GM23338 (cell line): ENCODE measurements around the gene MYO19. TPM values are rescaled to one million over a fixed set of nuclear protein-coding genes. Genes with fewer than 3 reads are reported as not detected.

Source experiments
- ATAC-seq: fragments of 200-7000 bp; cut with Tn5 transposase; 3 replicates; pipeline ENCODE4 v1.9.1; 2020
- DNase-seq: peaks from one replicate; pipeline ENCODE4 v3.0.0-alpha.2; 2015; ENCODE audit warnings: low spot score
- H2AFZ ChIP-seq: fragments of 200-600 bp; sonication (generic); 2 replicates; pipeline ENCODE4 v1.8.0; 2016; ENCODE audit warnings: antibody characterized with exemption, mild to moderate bottlenecking, moderate library complexity
- H3F3A ChIP-seq: fragments of 200-600 bp; sonication (generic); replicated peaks from 2 replicates; pipeline ENCODE4 v1.8.0; 2017; ENCODE audit warnings: antibody characterized with exemption, mixed run types, low read depth
- H3K27ac ChIP-seq: fragments of 200-600 bp; sonication (generic); 2 replicates; pipeline ENCODE4 v1.6.1; 2016; ENCODE audit warnings: low read depth
- H3K27me3 ChIP-seq: fragments of 200-600 bp; sonication (generic); 2 replicates; pipeline ENCODE4 v1.8.0; 2016; ENCODE audit warnings: mild to moderate bottlenecking, mixed run types, moderate library complexity; ENCODE audit not compliant: insufficient read depth
- H3K36me3 ChIP-seq: fragments of 200-600 bp; sonication (generic); 2 replicates; pipeline ENCODE4 v1.8.0; 2016; ENCODE audit warnings: mild to moderate bottlenecking; ENCODE audit not compliant: insufficient read depth
- H3K4me1 ChIP-seq: fragments of 200-600 bp; sonication (generic); 2 replicates; pipeline ENCODE4 v1.8.0; 2016; ENCODE audit warnings: mild to moderate bottlenecking, moderate library complexity; ENCODE audit not compliant: insufficient read depth
- H3K4me2 ChIP-seq: fragments of 200-600 bp; sonication (generic); 2 replicates; pipeline ENCODE4 v1.7.1; 2017; ENCODE audit warnings: mixed run types
- H3K4me3 ChIP-seq: fragments of 200-600 bp; sonication (generic); 2 replicates; pipeline ENCODE4 v1.6.1; 2016; ENCODE audit warnings: mixed run types
- H3K79me2 ChIP-seq: fragments of 200-600 bp; sonication (generic); replicated peaks from 2 replicates; pipeline ENCODE4 v1.8.0; 2017; ENCODE audit warnings: mild to moderate bottlenecking; ENCODE audit not compliant: insufficient read depth
- H3K9me2 ChIP-seq: fragments of 200-600 bp; sonication (generic); 2 replicates; pipeline ENCODE4 v1.8.0; 2017; ENCODE audit not compliant: insufficient read depth
- H4K20me1 ChIP-seq: fragments of 200-600 bp; sonication (generic); replicated peaks from 2 replicates; pipeline ENCODE4 v1.8.0; 2017; ENCODE audit warnings: mild to moderate bottlenecking; ENCODE audit not compliant: insufficient read depth
- H3K27ac Mint-ChIP-seq: 2 replicates; pipeline ENCODE4 v1.8.0; 2020; ENCODE audit warnings: inconsistent platforms, mild to moderate bottlenecking, moderate library complexity, mixed read lengths
- H3K27me3 Mint-ChIP-seq: 3 replicates; pipeline ENCODE4 v1.8.0; 2022; ENCODE audit warnings: low read depth, mild to moderate bottlenecking, moderate library complexity, mixed read lengths, inconsistent platforms; ENCODE audit not compliant: insufficient read depth, poor library complexity
- H3K36me3 Mint-ChIP-seq: 3 replicates; pipeline ENCODE4 v1.8.0; 2021; ENCODE audit warnings: low read depth, mild to moderate bottlenecking, inconsistent platforms, moderate library complexity, mixed read lengths
- H3K4me1 Mint-ChIP-seq: 3 replicates; pipeline ENCODE4 v1.8.0; 2020; ENCODE audit warnings: mild to moderate bottlenecking, inconsistent platforms, mixed read lengths
- H3K4me3 Mint-ChIP-seq: 3 replicates; pipeline ENCODE4 v1.8.0; 2021; ENCODE audit warnings: moderate library complexity, mild to moderate bottlenecking, inconsistent platforms, mixed read lengths
- H3K9me3 Mint-ChIP-seq: 3 replicates; pipeline ENCODE4 v1.8.0; 2020; ENCODE audit warnings: moderate library complexity, mild to moderate bottlenecking, inconsistent platforms, mixed read lengths
- CREB1 ChIP-seq: fragments of 250-450 bp; sonication (Bioruptor Pico); IDR thresholded peaks from 2 replicates; pipeline ENCODE4 v1.5.0; 2020; ENCODE audit warnings: low read depth, mild to moderate bottlenecking, moderate library complexity
- CTCF ChIP-seq, 2 experiments: fragments of 200-600 bp in 1 of 2; sonication (generic) in 1 of 2; conservative IDR thresholded peaks; 2 replicates each; pipeline versions ENCODE4 v1.5.1 to v1.6.1; 2016 to 2017; ENCODE audit warnings: antibody characterized with exemption in 2 of 2, low read depth in 2 of 2, mild to moderate bottlenecking in 2 of 2, moderate library complexity in 1 of 2
- ETS1 ChIP-seq: IDR thresholded peaks from 2 replicates; pipeline ENCODE4 v1.6.1; 2016; ENCODE audit warnings: antibody characterized with exemption
- EZH2 ChIP-seq: fragments of 200-600 bp; sonication (generic); IDR thresholded peaks from one replicate; pipeline ENCODE4 v1.8.0; 2017; ENCODE audit warnings: antibody characterized with exemption, mild to moderate bottlenecking, low read depth; ENCODE audit not compliant: unreplicated experiment
- EZH2phosphoT487 ChIP-seq: fragments of 200-600 bp; sonication (generic); IDR thresholded peaks from one replicate; pipeline ENCODE4 v1.8.1; 2018; ENCODE audit warnings: antibody characterized with exemption; ENCODE audit not compliant: unreplicated experiment
- JUNB ChIP-seq: IDR thresholded peaks from one replicate; pipeline ENCODE4 v1.6.1; 2016; ENCODE audit warnings: antibody characterized with exemption; ENCODE audit not compliant: unreplicated experiment
- NANOG ChIP-seq: IDR thresholded peaks from 2 replicates; pipeline ENCODE4 v1.6.1; 2016; ENCODE audit warnings: antibody characterized with exemption, borderline replicate concordance
- POLR2AphosphoS5 ChIP-seq: IDR thresholded peaks from 2 replicates; pipeline ENCODE4 v1.6.1; 2016; ENCODE audit warnings: antibody characterized with exemption, low read depth
- STAT1 ChIP-seq: IDR thresholded peaks from one replicate; pipeline ENCODE4 v1.6.1; 2016; ENCODE audit warnings: antibody characterized with exemption; ENCODE audit not compliant: unreplicated experiment
- ZNF114 ChIP-seq: fragments of 250-450 bp; sonication (Bioruptor Pico); IDR thresholded peaks from 2 replicates; pipeline ENCODE4 v1.5.0; 2020; ENCODE audit warnings: mild to moderate bottlenecking, moderate library complexity
- ZNF331 ChIP-seq: fragments of 250-450 bp; sonication (Bioruptor Pico); IDR thresholded peaks from 2 replicates; pipeline ENCODE4 v1.5.0; 2020; ENCODE audit warnings: low read depth, mild to moderate bottlenecking, moderate library complexity
- polyA plus RNA-seq: library from polyadenylated mRNA; unstranded; fragments of >200 nt; fragmentation: Nextera tagmentation; extraction: Ambion mirVana; gene quantifications from 2 replicates; pipeline ENCODE4 v1.2.1, GENCODE V29; 2016
- total RNA-seq: library from RNA; depleted of rRNA; stranded (reverse); fragments of >200 nt; shearing (Covaris generic); gene quantifications from 2 replicates; pipeline ENCODE4 v1.2.3, GENCODE V29; 2014
- TF ChIP-seq, protein P1 (sequence below): IDR thresholded peaks from one replicate; pipeline ENCODE4 v1.6.1; 2018; ENCODE audit warnings: antibody characterized with exemption; ENCODE audit not compliant: unreplicated experiment
- TF ChIP-seq, protein P2 (sequence below): fragments of 250-450 bp; sonication (Bioruptor Pico); IDR thresholded peaks from 2 replicates; pipeline ENCODE4 v1.5.0; 2020; ENCODE audit warnings: mild to moderate bottlenecking, moderate library complexity

The MYO19 gene
- total and polyA plus RNA-seq, 2 experiments from 2014 or later: 37.9 to 150 TPM

DNA sequence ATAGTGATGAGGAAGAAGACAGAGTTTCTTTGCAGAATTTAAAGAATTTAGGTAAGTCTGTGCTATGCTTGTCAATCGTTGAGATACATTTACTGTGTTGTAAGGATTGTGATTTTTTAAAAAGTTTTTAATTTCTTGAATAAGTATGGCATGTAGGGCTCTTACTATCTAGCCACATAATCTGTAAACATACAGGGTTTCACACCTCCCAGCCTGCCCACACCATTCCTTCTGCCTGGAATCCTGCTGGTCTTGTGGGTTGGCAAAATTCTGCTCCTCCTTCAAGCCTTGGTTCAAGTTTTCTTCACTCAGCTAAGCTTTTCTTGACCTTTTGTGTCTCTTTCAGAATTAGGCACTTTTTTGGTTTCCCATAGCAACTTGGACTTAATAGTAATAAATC lies 40.7 kb downstream of the MYO19 start:
- H3K27me3 Mint-ChIP-seq: peaks cover 2% of the 10 kb centered on the region
- no peaks in the 10 kb centered on the region for H3K9me3 Mint-ChIP-seq
- no peak overlapping the region for H3K4me3 Mint-ChIP-seq
- Histone ChIP-seq H3K4me1 (no peaks in the 10 kb centered on the region), H3K27me3 (no peaks in the 10 kb centered on the region), H4K20me1 (peaks cover 27% of the 10 kb centered on the region; the same call in 1 of the 2 replicates), H2AFZ (no peak overlapping the region), H3K79me2 (peaks cover 34% of the 10 kb centered on the region), H3K36me3 (peaks cover 17% of the 10 kb centered on the region), H3K4me3 (no peak overlapping the region), H3F3A (peaks cover 12% of the 10 kb centered on the region), H3K4me2 (no peak overlapping the region), H3K9me2 (no peaks in the 10 kb centered on the region), H3K27ac (no peak overlapping the region)
- H3K27ac Mint-ChIP-seq: no peak overlapping the region
- H3K36me3 Mint-ChIP-seq: peaks cover 73% of the 10 kb centered on the region
- TF ChIP-seq ETS1 (no peak), JUNB (no peak), ZNF331 (CRISPR knock-in tag) (no peak), NANOG (no peak), POLR2AphosphoS5 (no peak), EZH2phosphoT487 (no peak), ZNF114 (CRISPR knock-in tag) (no peak), STAT1 (no peak), CTCF (conservative IDR thresholded peaks at IDR 0.05; ENCODE audit: low read depth in 2 of 2) (no peak), CREB1 (CRISPR knock-in tag) (no peak), EZH2 (no peak)
- TF ChIP-seq, protein P1, sequence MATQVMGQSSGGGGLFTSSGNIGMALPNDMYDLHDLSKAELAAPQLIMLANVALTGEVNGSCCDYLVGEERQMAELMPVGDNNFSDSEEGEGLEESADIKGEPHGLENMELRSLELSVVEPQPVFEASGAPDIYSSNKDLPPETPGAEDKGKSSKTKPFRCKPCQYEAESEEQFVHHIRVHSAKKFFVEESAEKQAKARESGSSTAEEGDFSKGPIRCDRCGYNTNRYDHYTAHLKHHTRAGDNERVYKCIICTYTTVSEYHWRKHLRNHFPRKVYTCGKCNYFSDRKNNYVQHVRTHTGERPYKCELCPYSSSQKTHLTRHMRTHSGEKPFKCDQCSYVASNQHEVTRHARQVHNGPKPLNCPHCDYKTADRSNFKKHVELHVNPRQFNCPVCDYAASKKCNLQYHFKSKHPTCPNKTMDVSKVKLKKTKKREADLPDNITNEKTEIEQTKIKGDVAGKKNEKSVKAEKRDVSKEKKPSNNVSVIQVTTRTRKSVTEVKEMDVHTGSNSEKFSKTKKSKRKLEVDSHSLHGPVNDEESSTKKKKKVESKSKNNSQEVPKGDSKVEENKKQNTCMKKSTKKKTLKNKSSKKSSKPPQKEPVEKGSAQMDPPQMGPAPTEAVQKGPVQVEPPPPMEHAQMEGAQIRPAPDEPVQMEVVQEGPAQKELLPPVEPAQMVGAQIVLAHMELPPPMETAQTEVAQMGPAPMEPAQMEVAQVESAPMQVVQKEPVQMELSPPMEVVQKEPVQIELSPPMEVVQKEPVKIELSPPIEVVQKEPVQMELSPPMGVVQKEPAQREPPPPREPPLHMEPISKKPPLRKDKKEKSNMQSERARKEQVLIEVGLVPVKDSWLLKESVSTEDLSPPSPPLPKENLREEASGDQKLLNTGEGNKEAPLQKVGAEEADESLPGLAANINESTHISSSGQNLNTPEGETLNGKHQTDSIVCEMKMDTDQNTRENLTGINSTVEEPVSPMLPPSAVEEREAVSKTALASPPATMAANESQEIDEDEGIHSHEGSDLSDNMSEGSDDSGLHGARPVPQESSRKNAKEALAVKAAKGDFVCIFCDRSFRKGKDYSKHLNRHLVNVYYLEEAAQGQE: no peak
- TF ChIP-seq, protein P2, sequence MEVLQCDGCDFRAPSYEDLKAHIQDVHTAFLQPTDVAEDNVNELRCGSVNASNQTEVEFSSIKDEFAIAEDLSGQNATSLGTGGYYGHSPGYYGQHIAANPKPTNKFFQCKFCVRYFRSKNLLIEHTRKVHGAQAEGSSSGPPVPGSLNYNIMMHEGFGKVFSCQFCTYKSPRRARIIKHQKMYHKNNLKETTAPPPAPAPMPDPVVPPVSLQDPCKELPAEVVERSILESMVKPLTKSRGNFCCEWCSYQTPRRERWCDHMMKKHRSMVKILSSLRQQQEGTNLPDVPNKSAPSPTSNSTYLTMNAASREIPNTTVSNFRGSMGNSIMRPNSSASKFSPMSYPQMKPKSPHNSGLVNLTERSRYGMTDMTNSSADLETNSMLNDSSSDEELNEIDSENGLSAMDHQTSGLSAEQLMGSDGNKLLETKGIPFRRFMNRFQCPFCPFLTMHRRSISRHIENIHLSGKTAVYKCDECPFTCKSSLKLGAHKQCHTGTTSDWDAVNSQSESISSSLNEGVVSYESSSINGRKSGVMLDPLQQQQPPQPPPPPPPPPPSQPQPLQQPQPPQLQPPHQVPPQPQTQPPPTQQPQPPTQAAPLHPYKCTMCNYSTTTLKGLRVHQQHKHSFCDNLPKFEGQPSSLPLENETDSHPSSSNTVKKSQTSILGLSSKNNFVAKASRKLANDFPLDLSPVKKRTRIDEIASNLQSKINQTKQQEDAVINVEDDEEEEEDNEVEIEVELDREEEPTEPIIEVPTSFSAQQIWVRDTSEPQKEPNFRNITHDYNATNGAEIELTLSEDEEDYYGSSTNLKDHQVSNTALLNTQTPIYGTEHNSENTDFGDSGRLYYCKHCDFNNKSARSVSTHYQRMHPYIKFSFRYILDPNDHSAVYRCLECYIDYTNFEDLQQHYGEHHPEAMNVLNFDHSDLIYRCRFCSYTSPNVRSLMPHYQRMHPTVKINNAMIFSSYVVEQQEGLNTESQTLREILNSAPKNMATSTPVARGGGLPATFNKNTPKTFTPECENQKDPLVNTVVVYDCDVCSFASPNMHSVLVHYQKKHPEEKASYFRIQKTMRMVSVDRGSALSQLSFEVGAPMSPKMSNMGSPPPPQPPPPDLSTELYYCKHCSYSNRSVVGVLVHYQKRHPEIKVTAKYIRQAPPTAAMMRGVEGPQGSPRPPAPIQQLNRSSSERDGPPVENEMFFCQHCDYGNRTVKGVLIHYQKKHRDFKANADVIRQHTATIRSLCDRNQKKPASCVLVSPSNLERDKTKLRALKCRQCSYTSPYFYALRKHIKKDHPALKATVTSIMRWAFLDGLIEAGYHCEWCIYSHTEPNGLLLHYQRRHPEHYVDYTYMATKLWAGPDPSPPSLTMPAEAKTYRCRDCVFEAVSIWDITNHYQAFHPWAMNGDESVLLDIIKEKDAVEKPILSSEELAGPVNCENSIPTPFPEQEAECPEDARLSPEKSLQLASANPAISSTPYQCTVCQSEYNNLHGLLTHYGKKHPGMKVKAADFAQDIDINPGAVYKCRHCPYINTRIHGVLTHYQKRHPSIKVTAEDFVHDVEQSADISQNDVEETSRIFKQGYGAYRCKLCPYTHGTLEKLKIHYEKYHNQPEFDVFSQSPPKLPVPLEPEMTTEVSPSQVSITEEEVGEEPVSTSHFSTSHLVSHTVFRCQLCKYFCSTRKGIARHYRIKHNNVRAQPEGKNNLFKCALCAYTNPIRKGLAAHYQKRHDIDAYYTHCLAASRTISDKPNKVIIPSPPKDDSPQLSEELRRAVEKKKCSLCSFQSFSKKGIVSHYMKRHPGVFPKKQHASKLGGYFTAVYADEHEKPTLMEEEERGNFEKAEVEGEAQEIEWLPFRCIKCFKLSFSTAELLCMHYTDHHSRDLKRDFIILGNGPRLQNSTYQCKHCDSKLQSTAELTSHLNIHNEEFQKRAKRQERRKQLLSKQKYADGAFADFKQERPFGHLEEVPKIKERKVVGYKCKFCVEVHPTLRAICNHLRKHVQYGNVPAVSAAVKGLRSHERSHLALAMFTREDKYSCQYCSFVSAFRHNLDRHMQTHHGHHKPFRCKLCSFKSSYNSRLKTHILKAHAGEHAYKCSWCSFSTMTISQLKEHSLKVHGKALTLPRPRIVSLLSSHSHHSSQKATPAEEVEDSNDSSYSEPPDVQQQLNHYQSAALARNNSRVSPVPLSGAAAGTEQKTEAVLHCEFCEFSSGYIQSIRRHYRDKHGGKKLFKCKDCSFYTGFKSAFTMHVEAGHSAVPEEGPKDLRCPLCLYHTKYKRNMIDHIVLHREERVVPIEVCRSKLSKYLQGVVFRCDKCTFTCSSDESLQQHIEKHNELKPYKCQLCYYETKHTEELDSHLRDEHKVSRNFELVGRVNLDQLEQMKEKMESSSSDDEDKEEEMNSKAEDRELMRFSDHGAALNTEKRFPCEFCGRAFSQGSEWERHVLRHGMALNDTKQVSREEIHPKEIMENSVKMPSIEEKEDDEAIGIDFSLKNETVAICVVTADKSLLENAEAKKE (CRISPR knock-in tag): no peak
- H3K4me1 Mint-ChIP-seq: no peaks in the 10 kb centered on the region
- DNase-seq: no peak
- ATAC-seq: no peak
